Measurements from ENCODE around the gene KLK10.

Gene KLK10

DNA sequence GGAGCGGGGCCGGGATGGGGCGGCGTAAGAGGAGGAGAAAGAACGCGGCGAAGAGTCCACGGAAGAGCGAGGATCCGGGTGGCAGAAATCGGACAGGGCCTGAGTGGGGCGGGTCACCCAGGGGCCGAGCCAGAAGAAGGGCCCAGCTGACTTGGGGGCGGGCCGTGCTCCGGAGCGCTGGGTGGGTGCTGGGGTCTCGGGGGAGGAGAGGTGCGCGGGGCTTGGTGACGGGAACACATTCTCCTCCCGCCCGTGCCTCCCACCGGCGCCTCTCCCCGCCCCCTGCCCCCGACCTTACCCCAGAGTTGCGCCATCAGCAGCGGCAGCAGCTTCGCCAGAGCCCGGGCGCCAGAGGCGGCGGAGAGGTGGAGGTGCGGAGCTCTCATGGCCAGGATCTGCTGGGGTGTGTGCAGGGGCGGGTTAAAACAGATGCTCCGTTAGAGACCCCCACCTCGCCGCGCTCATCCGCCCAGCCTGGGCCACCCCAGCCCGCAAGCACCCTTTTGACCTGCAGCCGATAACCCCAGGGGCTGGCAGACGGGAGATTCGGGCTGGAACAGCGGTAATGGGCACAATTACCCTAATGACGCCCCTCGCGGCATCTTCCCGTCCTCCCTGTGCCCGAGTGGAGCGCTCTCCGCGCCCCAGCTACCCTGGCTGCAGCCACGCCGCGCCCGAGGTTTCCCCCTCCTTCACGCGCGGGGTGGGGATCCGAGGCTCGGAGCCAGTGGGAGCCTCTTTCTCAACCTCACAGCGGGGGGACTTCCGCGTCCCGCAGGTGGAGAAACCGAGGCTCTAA lies 565 bp downstream of the KLK10 start:
- TF ChIP-seq GATA1 (IDR thresholded peaks at IDR 0.05; ENCODE audit: low read depth, low read length), result no peak
- TF ChIP-seq POLR2A (IDR thresholded peaks at IDR 0.05; ENCODE audit: low read length), result no peak
- DNase-seq, result no peak

DNA sequence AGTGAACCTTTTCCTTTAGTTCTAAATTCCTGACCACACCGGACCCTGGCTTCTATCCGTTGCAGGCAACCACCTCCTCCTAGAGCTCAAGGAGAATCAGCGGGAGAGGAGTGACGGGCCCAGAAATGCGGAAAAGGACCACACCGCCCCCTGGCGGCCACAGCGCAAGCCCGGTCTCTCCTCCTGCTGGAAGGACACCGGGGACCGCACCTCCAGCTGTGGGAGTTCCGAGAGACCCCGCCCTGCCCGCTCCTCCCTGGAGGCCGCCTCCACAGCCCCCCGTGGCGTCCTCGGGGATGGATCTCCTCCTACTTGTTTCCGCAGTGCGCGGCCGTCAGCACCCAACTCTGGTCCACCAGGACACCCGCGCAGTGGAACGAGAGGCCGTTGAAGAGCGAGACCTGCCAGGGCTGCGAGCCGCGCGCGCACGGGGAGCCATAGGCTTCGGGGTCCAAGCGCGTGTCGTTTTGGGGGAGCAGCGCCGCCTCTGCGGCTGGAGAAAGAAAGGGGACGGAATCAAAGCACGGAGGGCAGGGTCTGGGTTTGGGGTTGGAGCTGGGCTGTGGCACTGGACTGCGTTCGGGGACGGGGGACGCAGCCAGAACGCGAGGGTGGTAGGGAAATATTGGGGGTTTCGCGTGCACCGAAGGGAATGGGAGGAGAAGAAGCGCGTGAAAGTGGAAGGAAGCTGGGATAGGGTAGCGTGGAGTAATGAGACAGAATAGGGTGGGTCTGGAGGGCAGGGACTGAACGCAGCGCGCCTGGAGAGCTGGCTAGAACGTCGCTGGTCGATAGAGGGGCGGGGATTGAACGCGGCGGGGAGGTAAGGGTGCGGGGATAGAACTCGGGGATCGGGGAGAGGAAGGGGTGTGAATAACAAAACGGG lies 2.5 kb downstream of the KLK10 start:
- TF ChIP-seq POLR2A (IDR thresholded peaks at IDR 0.05; ENCODE audit: low read length), result no peak
- TF ChIP-seq GATA1 (IDR thresholded peaks at IDR 0.05; ENCODE audit: low read depth, low read length), result no peak
- DNase-seq, result peak; percentile 37 to 71

DNA sequence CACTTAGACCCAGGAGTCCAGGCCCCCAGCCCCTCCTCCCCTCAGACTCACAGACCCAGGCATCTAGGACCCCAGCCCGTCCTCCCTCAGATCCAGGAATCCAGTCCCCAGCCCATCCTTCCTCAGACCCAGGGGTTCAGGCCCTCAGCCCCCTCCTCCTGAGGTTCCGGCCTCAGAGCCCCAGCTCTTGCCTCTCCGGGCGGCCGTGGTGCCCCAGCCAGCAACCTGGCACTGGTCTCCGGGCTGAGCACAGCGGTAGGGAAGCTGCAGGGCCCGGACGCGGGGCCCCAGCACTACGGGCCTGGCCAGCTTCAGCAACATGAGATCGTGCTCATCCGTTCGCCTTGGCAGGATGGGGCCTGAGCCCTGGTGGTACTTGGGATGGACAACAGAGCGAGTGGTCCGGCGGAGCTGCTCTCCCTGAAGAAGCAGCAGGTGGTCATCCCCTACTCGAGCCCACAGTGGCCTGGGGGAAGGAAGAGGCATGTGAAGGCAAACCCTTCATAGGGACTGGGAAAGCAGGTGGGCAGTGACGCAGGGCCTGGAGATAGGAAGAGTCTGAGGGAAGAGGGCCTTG lies 3.7 kb downstream of the KLK10 start:
- TF ChIP-seq GATA1 (IDR thresholded peaks at IDR 0.05; ENCODE audit: low read depth, low read length) (no peak), POLR2A (IDR thresholded peaks at IDR 0.05; ENCODE audit: low read length) (no peak)
- DNase-seq, result no peak

DNA sequence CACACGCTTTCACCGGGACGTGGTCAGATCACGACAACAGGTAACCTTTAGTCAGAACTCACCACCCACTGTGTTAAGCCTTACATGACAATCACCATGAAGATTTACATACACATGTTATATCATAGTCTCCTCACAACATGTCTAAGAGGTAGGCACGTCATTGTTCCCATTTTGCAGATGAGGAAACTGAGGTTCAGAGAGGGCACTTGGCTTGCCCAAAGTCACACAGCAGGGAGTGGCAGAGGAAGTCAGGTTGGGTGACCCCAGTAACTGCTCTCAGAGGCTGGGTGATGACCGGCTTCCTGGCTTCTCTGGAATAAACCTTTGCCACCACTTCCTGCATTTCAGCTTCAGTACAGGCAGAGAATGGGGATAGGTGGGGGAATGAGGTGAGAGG lies 5.3 kb downstream of the KLK10 start:
- TF ChIP-seq POLR2A (IDR thresholded peaks at IDR 0.05; ENCODE audit: low read length), result no peak
- TF ChIP-seq GATA1 (IDR thresholded peaks at IDR 0.05; ENCODE audit: low read depth, low read length), result no peak
- DNase-seq, result no peak

DNA sequence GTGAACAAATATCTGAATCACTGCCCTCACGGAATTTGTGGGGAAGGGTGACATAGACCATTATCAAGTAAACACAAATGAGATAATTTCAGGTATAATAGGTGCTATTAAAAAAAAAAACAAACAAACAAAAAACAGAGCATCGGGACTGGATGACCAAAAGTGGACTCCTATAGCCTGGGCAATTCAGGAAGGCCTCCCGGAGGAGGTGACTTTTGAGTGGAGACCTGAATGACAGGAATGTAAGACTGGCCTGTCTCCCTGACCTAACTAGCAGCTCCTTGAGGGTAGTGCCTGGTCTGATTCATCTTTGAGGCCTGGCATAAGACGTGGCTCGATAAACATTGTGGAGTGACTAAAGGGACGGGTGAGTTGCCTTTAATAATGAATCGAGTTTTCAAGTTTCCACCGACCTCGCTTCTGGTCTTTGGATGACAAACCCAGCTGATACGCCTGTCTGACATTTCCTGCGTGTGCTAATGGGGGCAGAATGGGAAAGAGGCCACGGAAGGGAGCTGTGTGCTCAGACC lies 6.8 kb downstream of the KLK10 start:
- no peak for DNase-seq
- TF ChIP-seq GATA1 (IDR thresholded peaks at IDR 0.05; ENCODE audit: low read depth, low read length) (no peak), POLR2A (IDR thresholded peaks at IDR 0.05; ENCODE audit: low read length) (no peak)

DNA sequence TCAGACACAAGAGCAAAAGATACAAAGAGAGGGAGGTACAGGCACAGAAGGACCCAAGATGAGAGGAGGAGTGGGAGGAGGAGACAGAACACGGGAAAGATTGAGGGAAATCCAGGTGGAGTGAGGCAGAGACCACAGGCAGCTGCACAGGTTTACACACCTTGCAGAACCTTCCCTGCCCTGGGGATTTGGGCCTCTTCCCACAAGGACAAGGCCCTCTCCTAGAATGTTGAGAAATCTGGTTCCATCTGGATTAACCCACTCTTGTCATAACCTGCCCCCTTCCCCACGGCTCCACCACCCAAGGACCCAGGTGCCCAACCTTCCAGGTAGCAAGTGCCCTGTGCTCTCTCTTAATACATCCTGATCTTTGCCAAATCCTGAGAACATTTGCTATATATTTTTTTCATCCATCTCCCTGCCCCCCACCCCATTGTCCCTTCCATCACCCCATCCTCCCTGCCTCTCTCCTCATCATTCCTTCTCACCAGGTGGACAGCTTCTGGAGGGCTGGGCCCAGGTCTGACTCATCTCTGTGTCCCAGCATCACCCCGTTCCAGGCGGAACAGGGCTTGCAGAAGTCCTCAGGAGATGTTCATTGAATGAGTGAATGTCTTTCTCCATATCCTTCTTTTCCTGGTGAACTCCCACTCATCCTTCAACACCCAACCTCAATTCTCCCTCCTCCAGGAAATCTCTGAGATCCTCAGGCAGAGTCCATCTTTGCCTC lies 9.3 kb downstream of the KLK10 start:
- DNase-seq, result no peak
- TF ChIP-seq POLR2A (IDR thresholded peaks at IDR 0.05; ENCODE audit: low read length) (no peak), GATA1 (IDR thresholded peaks at IDR 0.05; ENCODE audit: low read depth, low read length) (no peak)

DNA sequence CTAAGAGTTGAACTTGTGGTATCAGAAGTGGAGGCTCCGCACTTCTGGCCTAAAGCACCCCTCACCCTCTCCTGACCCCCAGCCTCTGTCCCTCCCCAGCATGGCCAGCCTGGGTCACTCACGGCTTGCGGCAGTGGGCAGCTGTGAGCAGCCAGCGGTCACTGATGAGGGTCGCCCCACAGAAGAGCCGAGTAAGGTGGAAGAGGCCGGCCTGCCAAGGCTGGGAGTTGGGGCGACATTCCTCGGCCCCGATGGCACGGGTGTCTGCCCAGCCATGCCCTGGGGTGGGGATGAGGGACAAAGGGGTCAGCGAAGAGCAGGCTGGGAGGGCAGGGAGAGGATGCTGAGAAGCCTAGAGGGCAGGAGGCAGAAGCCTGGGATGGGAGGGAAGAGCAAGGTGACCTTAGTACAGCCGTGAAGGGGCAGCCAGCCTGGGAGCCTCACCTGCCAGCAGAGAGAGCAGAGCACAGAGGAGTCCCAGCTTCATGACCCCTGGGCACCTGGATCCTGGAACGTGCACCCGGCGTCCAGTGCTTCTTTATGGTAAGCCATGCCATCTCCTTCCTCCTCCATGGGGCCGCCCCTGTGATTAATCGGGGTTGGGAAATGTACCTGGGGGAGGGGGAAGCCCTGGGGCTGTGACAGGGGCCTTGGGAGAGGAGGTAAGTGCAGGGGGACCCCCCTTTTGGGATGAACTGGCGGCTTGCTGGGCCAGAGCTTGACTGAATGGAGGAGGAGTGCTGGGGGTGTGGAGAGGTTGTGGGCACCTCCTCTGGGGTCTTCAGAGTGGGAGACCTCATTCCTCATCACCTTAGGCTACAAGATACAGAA lies 10.2 kb downstream of the KLK10 start:
- TF ChIP-seq GATA1 (IDR thresholded peaks at IDR 0.05; ENCODE audit: low read depth, low read length) (no peak), POLR2A (IDR thresholded peaks at IDR 0.05; ENCODE audit: low read length) (no peak)
- no peak for DNase-seq

DNA sequence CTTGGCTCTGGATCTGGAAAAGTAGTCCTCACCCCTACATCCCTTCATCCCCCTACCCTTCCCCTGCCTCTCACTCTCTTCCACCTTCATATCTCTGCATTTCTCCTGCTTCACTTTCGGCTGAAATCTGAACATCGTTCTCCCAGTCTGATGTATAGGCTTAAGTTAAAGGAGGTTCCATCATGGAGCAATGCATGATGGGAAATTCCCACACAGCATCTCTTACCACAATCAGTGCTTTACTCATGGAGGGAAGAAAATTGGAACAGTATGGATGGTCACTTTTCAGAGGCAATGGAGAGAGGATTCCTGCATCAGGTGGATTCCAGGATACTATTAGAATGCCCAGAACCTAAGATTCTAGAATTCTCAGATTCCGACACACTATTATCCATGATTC lies 12.0 kb downstream of the KLK10 start:
- DNase-seq, result no peak
- TF ChIP-seq POLR2A (IDR thresholded peaks at IDR 0.05; ENCODE audit: low read length) (no peak), GATA1 (IDR thresholded peaks at IDR 0.05; ENCODE audit: low read depth, low read length) (no peak)

DNA sequence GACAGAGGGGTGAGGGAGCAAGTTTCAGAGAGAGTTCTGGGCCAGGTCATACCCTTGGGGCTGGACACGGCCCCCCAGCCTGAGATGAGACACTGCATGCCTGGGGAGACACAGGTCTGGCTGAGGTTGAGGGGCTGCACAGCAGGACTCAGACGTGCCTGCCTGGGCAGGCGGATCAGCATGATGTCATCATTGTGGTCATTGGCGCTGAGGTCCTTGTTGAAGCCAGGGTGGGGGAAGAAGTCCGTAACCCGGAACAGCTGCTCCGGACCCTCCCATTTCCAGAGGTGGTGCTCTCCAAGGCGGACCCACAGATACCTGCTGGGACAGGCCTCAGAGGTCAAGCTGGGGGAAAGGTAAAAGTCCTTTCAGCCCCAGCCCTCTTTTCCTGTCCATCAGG lies 13.1 kb downstream of the KLK10 start:
- no peak for TF ChIP-seq POLR2A (IDR thresholded peaks at IDR 0.05; ENCODE audit: low read length)
- TF ChIP-seq GATA1 (IDR thresholded peaks at IDR 0.05; ENCODE audit: low read depth, low read length), result no peak
- no peak for DNase-seq

DNA sequence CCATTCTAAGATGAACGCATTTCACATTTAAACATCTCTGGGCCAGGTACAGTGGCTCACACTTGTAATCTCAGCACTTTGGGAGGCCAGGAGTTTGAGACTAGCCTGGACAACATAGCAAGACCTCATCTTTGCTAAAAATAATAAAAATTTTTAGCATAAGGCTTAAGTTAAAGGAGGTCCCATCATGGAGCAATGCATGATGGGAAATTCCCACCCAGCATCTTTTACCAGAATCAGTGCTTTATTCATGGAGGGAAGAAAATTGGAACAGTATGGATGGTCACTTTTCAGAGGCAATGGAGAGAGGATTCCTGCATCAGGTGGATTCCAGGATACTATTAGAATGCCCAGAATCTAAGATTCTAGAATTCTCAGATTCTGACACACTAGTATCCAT lies 14.3 kb downstream of the KLK10 start:
- DNase-seq, result no peak
- TF ChIP-seq GATA1 (IDR thresholded peaks at IDR 0.05; ENCODE audit: low read depth, low read length), result no peak
- TF ChIP-seq POLR2A (IDR thresholded peaks at IDR 0.05; ENCODE audit: low read length), result no peak

DNA sequence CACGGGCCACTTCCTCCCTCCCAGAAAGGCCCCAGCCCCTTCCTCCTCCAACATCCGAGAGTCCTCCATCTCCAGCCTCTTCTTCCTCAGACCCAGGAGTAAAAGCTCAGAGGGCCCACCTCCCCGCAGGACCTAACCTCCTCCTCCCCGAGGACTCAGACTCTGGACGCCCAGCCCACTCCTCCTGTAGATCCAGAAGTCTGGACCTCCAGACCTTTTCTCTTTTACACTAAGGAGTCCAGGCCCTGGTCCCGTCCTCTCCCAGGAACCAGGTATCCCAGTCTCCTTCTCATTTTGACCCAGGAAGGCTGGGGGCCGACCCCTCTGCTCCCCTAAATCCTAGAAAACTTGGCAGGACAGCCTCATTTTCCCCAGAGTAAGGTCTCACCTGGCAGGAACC lies 16.2 kb downstream of the KLK10 start:
- DNase-seq, result no peak
- TF ChIP-seq GATA1 (IDR thresholded peaks at IDR 0.05; ENCODE audit: low read depth, low read length) (no peak), POLR2A (IDR thresholded peaks at IDR 0.05; ENCODE audit: low read length) (no peak)

DNA sequence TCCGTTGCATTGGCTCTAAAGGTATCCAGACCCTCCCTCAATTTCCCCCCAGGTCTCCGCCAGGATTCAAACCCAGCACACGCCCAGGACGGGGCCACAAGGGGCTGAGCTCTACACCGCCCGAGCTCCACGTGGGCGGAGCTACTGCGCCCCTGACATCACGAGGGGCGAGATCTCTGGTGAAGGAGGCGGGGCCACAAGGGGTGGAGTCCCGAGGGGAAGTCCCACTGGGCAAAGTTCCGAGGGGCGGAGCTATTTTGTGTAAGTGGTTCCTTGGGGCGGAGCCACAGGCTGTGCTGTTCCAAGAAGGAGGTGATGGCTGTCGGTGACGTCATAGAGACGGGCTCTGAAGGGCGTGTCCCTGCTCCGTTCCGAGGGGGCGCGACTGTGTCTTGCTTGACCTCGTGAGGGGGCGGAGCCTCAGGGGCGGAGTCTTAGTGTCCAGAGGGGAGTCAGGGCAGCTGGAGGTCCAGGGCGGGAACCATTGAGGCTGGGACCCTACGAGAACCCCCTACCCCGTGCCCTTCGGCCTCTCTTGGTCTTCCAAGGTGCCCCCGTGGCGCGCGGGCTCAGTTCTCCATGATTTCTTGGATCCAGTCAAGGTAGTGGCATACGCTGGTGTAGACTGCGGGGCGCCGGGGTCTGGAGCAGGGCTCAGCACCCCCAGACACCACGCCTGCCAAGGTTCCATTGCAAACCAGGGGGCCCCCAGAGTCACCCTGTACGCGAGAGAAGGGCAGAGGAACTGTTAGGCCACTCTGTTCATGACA lies 16.8 kb downstream of the KLK10 start:
- TF ChIP-seq GATA1 (IDR thresholded peaks at IDR 0.05; ENCODE audit: low read depth, low read length) (no peak), POLR2A (IDR thresholded peaks at IDR 0.05; ENCODE audit: low read length) (no peak)
- peak; percentile 72 to 90 for DNase-seq
